ENCODE data around the gene SORBS2.

DNA sequence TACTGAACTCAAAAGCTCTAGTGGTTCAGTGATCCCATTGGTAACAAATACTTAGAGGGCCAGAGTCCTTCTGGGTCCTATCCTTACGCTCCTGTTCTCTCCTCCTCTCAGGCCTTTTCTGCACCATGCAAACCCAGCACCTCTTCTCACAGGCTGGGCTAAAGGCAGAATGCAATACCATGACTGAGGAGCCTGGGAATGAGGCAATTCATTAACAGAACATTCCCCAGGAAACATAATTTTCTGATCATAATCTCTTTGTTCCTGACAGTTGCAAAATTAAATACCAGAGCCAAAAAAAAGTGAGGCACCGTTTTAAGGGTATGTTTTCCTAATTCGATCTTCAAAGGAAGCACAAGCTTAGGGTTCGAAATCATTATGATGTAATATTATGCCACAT is 9.0 kb downstream of the SORBS2 start:
- peak in 2 of 3 donors; percentile 14 to 39 for TF ChIP-seq POLR2A (IDR thresholded peaks at IDR 0.05)
- TF ChIP-seq, protein P1, sequence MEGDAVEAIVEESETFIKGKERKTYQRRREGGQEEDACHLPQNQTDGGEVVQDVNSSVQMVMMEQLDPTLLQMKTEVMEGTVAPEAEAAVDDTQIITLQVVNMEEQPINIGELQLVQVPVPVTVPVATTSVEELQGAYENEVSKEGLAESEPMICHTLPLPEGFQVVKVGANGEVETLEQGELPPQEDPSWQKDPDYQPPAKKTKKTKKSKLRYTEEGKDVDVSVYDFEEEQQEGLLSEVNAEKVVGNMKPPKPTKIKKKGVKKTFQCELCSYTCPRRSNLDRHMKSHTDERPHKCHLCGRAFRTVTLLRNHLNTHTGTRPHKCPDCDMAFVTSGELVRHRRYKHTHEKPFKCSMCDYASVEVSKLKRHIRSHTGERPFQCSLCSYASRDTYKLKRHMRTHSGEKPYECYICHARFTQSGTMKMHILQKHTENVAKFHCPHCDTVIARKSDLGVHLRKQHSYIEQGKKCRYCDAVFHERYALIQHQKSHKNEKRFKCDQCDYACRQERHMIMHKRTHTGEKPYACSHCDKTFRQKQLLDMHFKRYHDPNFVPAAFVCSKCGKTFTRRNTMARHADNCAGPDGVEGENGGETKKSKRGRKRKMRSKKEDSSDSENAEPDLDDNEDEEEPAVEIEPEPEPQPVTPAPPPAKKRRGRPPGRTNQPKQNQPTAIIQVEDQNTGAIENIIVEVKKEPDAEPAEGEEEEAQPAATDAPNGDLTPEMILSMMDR (IDR thresholded peaks at IDR 0.05) = no peak
